GM06990 (cell line): ENCODE data around the gene CSTB.

ENCODE experiments used
- DNase-seq: peaks from one replicate; pipeline ENCODE4 v3.0.0-alpha.2; 2011; ENCODE audit not compliant: insufficient read length; ENCODE audit errors: extremely low read depth
- H3K27me3 ChIP-seq: replicated peaks from 2 replicates; pipeline ENCODE4 v1.6.0; 2011; ENCODE audit warnings: low read length; ENCODE audit not compliant: control insufficient read depth, insufficient read depth
- H3K36me3 ChIP-seq: 2 replicates; pipeline ENCODE4 v1.5.1; 2011; ENCODE audit warnings: low read length; ENCODE audit not compliant: control insufficient read depth, insufficient read depth
- H3K4me3 ChIP-seq: replicated peaks from 2 replicates; pipeline ENCODE4 v1.5.1; 2011; ENCODE audit warnings: low read depth, mild to moderate bottlenecking, control low read depth, low read length
- CTCF ChIP-seq: IDR thresholded peaks from 2 replicates; pipeline ENCODE4 v1.5.1; 2011; ENCODE audit warnings: low read length, control low read depth, mild to moderate bottlenecking, inconsistent platforms; ENCODE audit not compliant: insufficient read depth, poor library complexity, severe bottlenecking

Gene CSTB

DNA sequence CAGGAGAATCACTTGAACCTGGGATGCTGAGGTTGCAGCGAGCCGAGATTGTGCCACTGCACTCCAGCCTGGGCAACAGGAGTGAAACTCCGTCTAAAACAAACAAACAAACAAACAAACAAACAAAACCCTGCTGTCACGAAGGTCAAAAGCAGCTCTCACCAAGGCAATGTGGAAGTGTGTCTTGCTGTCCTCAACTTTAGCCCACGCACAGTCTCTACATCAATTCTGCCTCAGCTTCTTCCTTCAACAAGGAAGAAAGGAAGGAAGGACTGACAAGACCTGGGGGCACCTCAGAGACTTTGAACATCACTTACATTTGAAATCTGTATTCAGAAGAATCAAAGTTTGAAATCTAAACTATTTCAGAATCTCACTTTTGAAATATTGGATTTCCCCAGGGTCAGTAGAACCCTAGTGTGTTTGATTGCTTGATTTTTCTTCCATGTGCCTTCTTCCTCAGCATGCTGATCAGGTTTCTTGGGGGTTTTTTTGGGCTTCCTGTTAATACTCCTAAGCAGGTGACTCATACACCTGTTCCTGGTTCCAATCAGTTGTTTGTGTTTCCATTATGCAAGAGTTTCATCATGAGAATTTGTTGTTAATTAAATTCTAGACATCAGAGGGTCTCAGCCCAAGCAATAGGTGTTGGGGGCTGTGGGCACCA is 6.5 kb upstream of the CSTB start:
- Histone ChIP-seq H3K36me3 (no peaks in the 10 kb centered on the region), H3K4me3 (no peak overlapping the region), H3K27me3 (no peaks in the 10 kb centered on the region)
- no peak for TF ChIP-seq CTCF
- DNase-seq: no peak

- Histone ChIP-seq H3K4me3 (no peak overlapping the region), H3K36me3 (no peaks in the 10 kb centered on the region), H3K27me3 (no peaks in the 10 kb centered on the region)
- no peak for DNase-seq
- no peak for TF ChIP-seq CTCF
Observed at GRCh38 chr21:43781846-43782245, 5.7 kb upstream of the CSTB start.

DNA sequence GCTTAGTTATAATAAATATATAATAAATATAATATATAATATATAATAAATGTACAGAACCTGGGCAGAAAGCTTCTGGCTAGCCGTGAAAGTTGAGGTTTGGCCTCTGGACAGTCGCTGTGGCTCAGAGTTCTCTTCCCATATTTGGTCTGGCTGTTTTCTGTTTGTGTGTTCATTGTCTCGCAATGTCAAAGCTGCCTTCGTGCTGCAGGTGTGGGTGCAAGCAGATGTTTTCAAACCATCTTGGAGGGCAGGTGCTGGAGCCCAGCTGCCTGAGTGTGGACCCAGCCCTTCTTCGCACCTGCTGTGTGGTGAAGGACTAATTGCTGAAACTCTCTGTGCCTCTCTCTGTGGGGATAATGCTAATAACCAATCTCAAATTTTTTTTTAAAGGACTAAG is 3.6 kb upstream of the CSTB start:
- Histone ChIP-seq H3K4me3 (no peak overlapping the region), H3K36me3 (no peaks in the 10 kb centered on the region), H3K27me3 (no peaks in the 10 kb centered on the region)
- no peak for DNase-seq
- TF ChIP-seq CTCF: no peak

DNA sequence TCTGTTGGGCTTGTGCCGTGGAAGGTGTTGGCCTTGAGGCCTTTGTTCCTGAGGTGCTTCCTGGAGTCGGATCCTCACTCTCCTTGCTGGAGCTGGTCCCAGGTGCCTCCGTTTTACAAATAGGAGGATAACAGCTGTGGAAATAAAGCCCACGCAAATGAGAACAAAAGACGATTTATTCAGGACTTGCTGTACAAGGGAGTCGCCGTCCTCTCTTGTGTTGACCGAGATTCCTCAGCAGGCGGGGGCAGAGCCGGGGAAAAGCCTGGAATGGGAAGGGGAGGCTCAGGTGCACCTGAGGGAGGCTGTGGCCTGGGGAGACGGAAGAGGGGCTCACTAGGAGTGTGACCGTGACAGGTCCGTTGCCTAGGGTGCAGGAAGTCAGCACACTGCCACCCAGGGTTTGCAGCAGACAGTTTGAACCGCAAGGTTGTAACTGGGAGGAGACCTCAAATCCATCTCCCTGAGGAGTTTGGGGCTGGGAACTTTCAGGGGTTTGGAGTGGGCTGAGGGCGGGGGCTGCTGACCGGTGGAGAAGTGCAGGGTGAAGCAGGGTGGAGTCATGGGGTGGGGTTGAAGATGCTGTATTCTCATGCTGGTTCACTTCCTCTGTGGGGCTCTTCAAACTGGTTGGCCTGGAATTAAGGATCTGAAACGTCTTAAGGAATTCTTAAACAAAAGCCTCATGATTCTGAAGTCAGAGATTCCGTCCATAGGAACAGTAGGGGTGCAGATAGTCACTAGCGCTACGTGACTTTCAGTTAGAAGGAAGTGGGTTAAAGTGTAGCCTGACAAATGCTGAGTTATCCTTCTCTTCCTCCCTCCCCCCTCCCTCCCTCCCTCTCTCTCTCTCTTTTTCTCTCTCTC is 2.6 kb upstream of the CSTB start:
- TF ChIP-seq CTCF: no peak
- no peaks in the 10 kb centered on the region; the same call in 1 of the 2 replicates for H3K36me3 ChIP-seq
- no peaks in the 10 kb centered on the region for H3K27me3 ChIP-seq
- no peak for DNase-seq
- H3K4me3 ChIP-seq: no peak overlapping the region

DNA sequence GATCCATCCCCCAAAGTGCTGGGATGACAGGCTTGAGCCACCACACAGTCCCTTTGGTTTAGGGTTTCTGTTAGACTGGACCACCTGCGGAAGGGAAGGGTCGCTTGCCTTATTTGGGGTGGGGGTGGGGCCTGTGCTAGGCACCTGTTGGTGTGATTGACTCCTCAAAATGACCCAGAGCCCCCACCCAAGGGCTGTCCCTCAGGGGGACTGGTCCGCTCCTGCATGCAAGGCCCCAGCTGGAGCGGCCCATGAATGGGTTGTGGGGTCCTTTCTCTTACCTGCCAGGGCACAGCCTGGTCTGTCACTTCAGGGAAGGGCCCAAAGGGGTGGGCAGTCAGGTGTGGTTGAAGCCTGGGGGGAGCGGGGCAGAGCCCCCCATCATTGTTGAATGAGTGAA is 1.8 kb upstream of the CSTB start:
- Histone ChIP-seq H3K27me3 (no peaks in the 10 kb centered on the region), H3K4me3 (no peak overlapping the region), H3K36me3 (peaks cover 5% of the 10 kb centered on the region)
- DNase-seq: no peak
- TF ChIP-seq CTCF: no peak
